ENCODE data around the gene LZTS3.

- no peak for TF ChIP-seq ZNF24 (tag by site-specific recombination; IDR thresholded peaks at IDR 0.05)
- TF ChIP-seq TCF7L2 (IDR thresholded peaks at IDR 0.05; ENCODE audit: borderline replicate concordance, low read depth, low read length), result no peak
- TF ChIP-seq ZNF416 (tag by site-specific recombination; IDR thresholded peaks at IDR 0.05), result no peak
- no peak for TF ChIP-seq ZNF596 (tag by site-specific recombination; IDR thresholded peaks at IDR 0.05)
- no peak for TF ChIP-seq ZNF544 (tag by site-specific recombination; IDR thresholded peaks at IDR 0.05)
- no peak for TF ChIP-seq ZNF169 (tag by site-specific recombination; IDR thresholded peaks at IDR 0.05)
- TF ChIP-seq MZF1 (tag by site-specific recombination; IDR thresholded peaks at IDR 0.05; ENCODE audit: borderline replicate concordance), result no peak
Observed at GRCh38 chr20:3128275-3128984, 44.9 kb downstream of the LZTS3 start.
